A673 (cell line): ENCODE data around the gene CKAP2L. TPM values are rescaled to one million over a fixed set of nuclear protein-coding genes. Genes with fewer than 3 reads are reported as not detected.

Experiments used
- BruUV-seq: library from RNA; stranded (reverse); fragments of 400-500 nt; replicated peaks from 2 replicates; lab custom pipeline; 2021; lab: Mats Ljungman, UMichigan
- CTCF ChIA-PET: fragments of 300-600 bp; sonication (Branson Sonifier 250); formaldehyde crosslinking; loops from one replicate; lab custom pipeline; 2022; ENCODE audit warnings: antibody characterized with exemption; lab: Charles Lee
- POLR2A ChIA-PET: fragments of 300-600 bp; sonication (Branson Sonifier 250); formaldehyde crosslinking; loops from one replicate; lab custom pipeline; 2022; ENCODE audit warnings: antibody characterized with exemption; ENCODE audit not compliant: low non-redundant PET; lab: Charles Lee
- DNase-seq: peaks from one replicate; pipeline ENCODE4 v3.0.0-alpha.2; 2015; ENCODE audit warnings: low spot score
- H3K27ac ChIP-seq: fragments of 200-600 bp; sonication (generic); 2 replicates; pipeline ENCODE4 v1.5.1; 2016; ENCODE audit warnings: mixed run types, low read depth, mild to moderate bottlenecking, mixed read lengths, antibody characterized with exemption, low read length; ENCODE audit not compliant: poor library complexity, severe bottlenecking
- H3K27me3 ChIP-seq: fragments of 200-600 bp; sonication (generic); replicated peaks from 2 replicates; pipeline ENCODE4 v1.6.1; 2017; ENCODE audit warnings: mixed run types, low read depth, mild to moderate bottlenecking, mixed read lengths, antibody characterized with exemption, low read length; ENCODE audit not compliant: insufficient read depth, poor library complexity
- H3K36me3 ChIP-seq: fragments of 200-600 bp; sonication (generic); 2 replicates; pipeline ENCODE4 v1.6.1; 2016; ENCODE audit warnings: mixed run types, mild to moderate bottlenecking, mixed read lengths, antibody characterized with exemption, low read length; ENCODE audit not compliant: insufficient read depth, poor library complexity, severe bottlenecking
- H3K4me1 ChIP-seq: fragments of 200-600 bp; sonication (generic); 2 replicates; pipeline ENCODE4 v1.6.1; 2017; ENCODE audit warnings: mixed run types, mild to moderate bottlenecking, mixed read lengths, antibody characterized with exemption, low read length; ENCODE audit not compliant: insufficient read depth, poor library complexity, severe bottlenecking
- H3K4me3 ChIP-seq: fragments of 200-600 bp; sonication (generic); 2 replicates; pipeline ENCODE4 v1.5.1; 2016; ENCODE audit warnings: low read depth, mixed run types, mild to moderate bottlenecking, mixed read lengths, low read length; ENCODE audit not compliant: poor library complexity, severe bottlenecking
- H3K9me3 ChIP-seq: fragments of 200-600 bp; sonication (generic); 2 replicates; pipeline ENCODE4 v1.6.1; 2016; ENCODE audit warnings: mixed run types, low read depth, mild to moderate bottlenecking, mixed read lengths, antibody characterized with exemption, low read length; ENCODE audit not compliant: poor library complexity, severe bottlenecking
- EZH2 ChIP-seq: fragments of 200-600 bp; sonication (generic); IDR thresholded peaks from 2 replicates; pipeline ENCODE4 v1.6.1; 2017; ENCODE audit warnings: borderline replicate concordance, low read depth, mild to moderate bottlenecking, mixed read lengths, antibody characterized with exemption, low read length; ENCODE audit not compliant: poor library complexity, severe bottlenecking
- intact Hi-C: fragments of 100-400 bp; cut with micrococcal nuclease; formaldehyde crosslinking; loops from one replicate; pipeline ENCODE4 v1.10.0; 2022; ENCODE audit not compliant: unreplicated experiment
- total RNA-seq: library from RNA; stranded (reverse); gene quantifications from 2 replicates; pipeline ENCODE4 v1.2.3, GENCODE V29; 2021
- TF ChIP-seq, protein P1 (sequence below): fragments of 300-800, 200-600 bp; sonication (generic); conservative IDR thresholded peaks from 2 replicates; pipeline ENCODE4 v1.5.1; 2017; ENCODE audit warnings: low read depth, mild to moderate bottlenecking, antibody characterized with exemption, low read length, moderate library complexity, mixed read lengths

CKAP2L gene
- total RNA-seq, 1 experiment from 2014 or later: 49.6 TPM

DNA sequence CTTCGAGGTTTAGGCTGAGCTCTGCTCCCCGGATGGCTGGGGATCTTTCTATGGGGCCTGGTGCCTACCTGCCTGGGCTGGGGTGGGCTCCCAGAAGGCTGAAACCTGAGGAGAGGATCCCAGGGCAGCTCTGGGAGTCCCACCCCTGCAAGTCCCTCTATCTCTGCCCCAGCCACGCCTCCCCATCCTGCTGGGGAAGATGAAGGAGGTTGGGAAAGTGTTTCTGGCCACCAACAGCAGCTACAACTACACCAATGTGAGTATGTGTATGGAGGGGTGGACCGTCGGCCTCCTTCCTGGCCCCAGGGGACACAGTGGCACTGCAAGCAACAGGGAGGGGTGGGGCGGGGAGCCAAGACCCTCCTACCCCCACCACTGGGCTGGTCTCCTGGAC is 40.9 kb downstream of the CKAP2L start:
- intact Hi-C loops: no loop called here
- no peak for DNase-seq
- POLR2A ChIA-PET: no interaction called here
- H3K4me3 ChIP-seq: no peak overlapping the region
- H3K27me3 ChIP-seq: no peaks in the 10 kb centered on the region
- CTCF ChIA-PET: no interaction called here
- TF ChIP-seq, protein P1, sequence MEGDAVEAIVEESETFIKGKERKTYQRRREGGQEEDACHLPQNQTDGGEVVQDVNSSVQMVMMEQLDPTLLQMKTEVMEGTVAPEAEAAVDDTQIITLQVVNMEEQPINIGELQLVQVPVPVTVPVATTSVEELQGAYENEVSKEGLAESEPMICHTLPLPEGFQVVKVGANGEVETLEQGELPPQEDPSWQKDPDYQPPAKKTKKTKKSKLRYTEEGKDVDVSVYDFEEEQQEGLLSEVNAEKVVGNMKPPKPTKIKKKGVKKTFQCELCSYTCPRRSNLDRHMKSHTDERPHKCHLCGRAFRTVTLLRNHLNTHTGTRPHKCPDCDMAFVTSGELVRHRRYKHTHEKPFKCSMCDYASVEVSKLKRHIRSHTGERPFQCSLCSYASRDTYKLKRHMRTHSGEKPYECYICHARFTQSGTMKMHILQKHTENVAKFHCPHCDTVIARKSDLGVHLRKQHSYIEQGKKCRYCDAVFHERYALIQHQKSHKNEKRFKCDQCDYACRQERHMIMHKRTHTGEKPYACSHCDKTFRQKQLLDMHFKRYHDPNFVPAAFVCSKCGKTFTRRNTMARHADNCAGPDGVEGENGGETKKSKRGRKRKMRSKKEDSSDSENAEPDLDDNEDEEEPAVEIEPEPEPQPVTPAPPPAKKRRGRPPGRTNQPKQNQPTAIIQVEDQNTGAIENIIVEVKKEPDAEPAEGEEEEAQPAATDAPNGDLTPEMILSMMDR: no peak
- TF ChIP-seq EZH2: no peak
- no TSS peak for BruUV-seq
- H3K9me3 ChIP-seq: no peaks in the 10 kb centered on the region
- H3K27ac ChIP-seq: no peak overlapping the region
- no peaks in the 10 kb centered on the region for H3K36me3 ChIP-seq
- no peaks in the 10 kb centered on the region for H3K4me1 ChIP-seq

DNA sequence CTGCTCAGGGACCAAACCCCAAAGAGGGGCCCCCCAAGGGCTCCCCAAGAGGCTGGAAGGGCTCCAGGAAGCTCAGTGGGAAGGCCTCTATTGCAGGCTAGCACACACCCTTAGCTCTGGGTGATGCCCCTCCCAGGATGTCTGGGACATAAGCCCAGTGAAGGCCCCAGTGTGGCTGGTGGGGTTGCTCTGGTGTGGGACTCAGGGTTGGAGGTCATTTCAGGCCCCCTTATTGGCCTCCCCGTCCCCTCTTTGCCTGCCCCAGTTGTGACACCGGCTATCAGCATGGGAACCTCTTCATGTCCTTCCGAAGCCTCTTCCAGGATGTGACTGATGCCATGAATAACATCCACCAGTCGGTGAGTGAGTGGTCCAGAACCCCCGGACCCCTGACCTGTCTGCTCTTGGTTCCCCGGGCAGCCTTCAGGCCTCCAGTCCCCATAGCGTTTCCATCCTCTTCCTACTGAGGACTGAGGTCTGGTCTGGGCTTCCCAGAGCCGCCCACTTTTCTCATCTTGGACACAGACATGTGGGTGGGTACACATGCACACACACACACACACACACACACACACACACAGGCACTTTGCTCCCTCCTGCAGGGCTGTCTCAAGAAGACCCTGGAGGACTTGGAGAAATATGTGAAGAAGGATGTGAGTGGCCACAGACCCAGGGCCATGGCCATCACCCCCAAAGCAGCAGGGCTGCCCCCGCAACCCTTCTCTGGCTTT is 41.4 kb downstream of the CKAP2L start:
- H3K4me3 ChIP-seq: no peak overlapping the region
- H3K36me3 ChIP-seq: no peaks in the 10 kb centered on the region
- CTCF ChIA-PET: no interaction called here
- no peak for DNase-seq
- H3K4me1 ChIP-seq: no peaks in the 10 kb centered on the region
- intact Hi-C loops: no loop called here
- no peak overlapping the region for H3K27ac ChIP-seq
- H3K9me3 ChIP-seq: no peaks in the 10 kb centered on the region
- TF ChIP-seq, protein P1: no peak
- TF ChIP-seq EZH2: no peak
- no TSS peak for BruUV-seq
- H3K27me3 ChIP-seq: no peaks in the 10 kb centered on the region
- POLR2A ChIA-PET: no interaction called here

DNA sequence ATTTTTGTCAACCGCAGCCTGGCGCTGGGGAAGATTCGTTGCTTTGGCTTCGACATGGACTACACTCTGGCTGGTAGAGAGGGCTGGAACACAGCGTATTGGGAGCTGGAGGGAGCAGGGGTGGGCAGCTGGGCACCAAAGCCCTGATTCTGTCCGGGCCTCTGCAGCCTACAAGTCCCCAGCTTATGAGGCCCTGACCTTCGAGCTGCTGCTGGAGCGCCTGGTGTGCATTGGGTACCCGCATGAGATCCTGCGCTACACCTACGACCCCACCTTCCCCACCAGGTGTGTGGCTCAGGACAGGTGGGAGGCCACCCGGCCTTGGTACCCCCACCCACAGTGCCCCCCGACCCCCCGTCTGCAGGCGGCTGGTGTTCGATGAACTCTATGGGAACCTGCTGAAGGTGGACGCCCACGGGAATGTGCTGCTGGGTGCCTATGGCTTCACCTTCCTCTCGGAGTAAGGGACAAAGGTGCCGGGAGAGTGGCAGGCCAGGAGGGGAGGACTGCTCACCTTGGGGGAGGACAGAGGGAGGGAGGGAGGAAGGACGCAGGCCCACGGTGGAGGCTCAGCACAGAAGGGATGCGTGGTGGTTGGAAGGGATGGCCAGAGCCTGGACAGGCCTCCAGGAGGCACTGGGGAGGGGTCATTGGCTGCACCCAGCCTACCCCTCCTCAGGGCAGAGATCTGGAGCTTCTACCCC is 42.4 kb downstream of the CKAP2L start:
- no peaks in the 10 kb centered on the region for H3K9me3 ChIP-seq
- H3K27me3 ChIP-seq: no peaks in the 10 kb centered on the region
- intact Hi-C loops: no loop called here
- no peak overlapping the region for H3K4me3 ChIP-seq
- BruUV-seq: no TSS peak
- no peak for TF ChIP-seq EZH2
- H3K36me3 ChIP-seq: no peaks in the 10 kb centered on the region
- H3K4me1 ChIP-seq: no peaks in the 10 kb centered on the region
- ChIA-PET POLR2A (no interaction called here), CTCF (no interaction called here)
- DNase-seq: no peak
- no peak overlapping the region for H3K27ac ChIP-seq
